ENCODE measurements around the gene POLD1. TPM values are rescaled to one million over a fixed set of nuclear protein-coding genes. Genes with fewer than 3 reads are reported as not detected.
"Not testable (repeated sequence)": the region's sequence is repeated elsewhere in the genome, so short reads cannot be mapped to it uniquely, and the experiment has no call there.

Gene POLD1
- total RNA-seq, 1 donor from 2014 or later = 10.8 TPM

DNA sequence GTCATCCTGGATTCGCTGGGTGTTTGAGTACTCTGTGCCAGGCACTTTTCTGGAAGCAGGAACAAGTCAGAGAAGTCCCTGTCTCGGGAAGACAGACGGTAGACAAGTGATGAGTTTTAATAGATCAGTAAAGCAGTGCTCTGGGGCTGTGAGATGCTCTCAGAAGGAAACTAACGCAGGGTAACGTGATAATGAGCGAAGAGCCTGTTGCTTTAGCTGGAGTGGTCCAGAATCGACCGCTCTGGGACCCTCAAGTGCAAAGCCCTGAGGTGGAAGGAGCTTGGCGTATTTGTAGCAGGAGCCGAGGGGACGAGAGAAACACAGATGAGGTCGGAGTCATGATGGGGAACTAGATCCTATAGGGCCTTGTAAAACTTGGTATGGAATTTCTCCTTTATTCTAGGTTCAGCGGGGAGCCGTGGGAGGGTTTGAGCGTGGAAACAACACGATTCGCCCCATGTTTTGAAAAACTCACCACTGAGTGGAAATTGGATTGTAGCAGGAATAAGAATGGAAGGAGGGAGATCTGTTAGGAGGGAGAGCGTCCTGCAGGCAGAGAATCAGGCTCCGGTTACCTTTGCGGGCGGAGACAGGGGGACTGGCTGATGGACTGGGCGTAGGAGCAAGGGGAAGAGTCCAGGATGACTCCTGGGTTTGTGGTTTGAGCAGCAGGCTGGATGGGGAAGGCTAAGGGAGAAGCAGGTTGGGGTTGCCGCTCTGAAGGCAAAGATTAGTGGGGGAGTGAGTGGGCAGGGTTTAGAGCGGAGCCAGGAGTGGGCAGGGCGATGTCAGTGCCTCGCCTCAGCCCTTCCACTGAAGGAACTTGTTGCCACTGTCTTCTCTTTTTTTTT lies 763 bp downstream of the POLD1 start:
- intact Hi-C loops (cut with micrococcal nuclease) = no loop called here
- DNase-seq = no peak

GRCh38 chr19:50387176-50387867 lies 3.2 kb downstream of the POLD1 start:
- Histone ChIP-seq H3K27ac (replicated peaks) (no peak overlapping the region), H3K36me3 (peaks cover 6% of the 10 kb centered on the region), H3K4me1 (peaks cover 21% of the 10 kb centered on the region), H3K9me3 (replicated peaks) (no peaks in the 10 kb centered on the region), H3K27me3 (ENCODE audit: low read depth) (no peaks in the 10 kb centered on the region), H3K4me3 (no peak overlapping the region)
- intact Hi-C loops (cut with micrococcal nuclease) = no loop called here
- DNase-seq = no peak
- TF ChIP-seq, protein P1, sequence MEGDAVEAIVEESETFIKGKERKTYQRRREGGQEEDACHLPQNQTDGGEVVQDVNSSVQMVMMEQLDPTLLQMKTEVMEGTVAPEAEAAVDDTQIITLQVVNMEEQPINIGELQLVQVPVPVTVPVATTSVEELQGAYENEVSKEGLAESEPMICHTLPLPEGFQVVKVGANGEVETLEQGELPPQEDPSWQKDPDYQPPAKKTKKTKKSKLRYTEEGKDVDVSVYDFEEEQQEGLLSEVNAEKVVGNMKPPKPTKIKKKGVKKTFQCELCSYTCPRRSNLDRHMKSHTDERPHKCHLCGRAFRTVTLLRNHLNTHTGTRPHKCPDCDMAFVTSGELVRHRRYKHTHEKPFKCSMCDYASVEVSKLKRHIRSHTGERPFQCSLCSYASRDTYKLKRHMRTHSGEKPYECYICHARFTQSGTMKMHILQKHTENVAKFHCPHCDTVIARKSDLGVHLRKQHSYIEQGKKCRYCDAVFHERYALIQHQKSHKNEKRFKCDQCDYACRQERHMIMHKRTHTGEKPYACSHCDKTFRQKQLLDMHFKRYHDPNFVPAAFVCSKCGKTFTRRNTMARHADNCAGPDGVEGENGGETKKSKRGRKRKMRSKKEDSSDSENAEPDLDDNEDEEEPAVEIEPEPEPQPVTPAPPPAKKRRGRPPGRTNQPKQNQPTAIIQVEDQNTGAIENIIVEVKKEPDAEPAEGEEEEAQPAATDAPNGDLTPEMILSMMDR (IDR thresholded peaks at IDR 0.05; ENCODE audit: borderline replicate concordance) = no peak

More for the DNA sequence above, 763 bp downstream of the POLD1 start:
- Histone ChIP-seq H3K4me1 (peaks cover 34% of the 10 kb centered on the region), H3K36me3 (peaks cover 31% of the 10 kb centered on the region), H3K27ac (replicated peaks) (peak overlapping the region; percentile 87), H3K9me3 (replicated peaks) (no peaks in the 10 kb centered on the region), H3K4me3 (peak overlapping the region; percentile 79), H3K27me3 (ENCODE audit: low read depth) (no peaks in the 10 kb centered on the region)
- TF ChIP-seq, protein P1 (IDR thresholded peaks at IDR 0.05; ENCODE audit: borderline replicate concordance) = no peak

- peaks cover 21% of the 10 kb centered on the region for H3K4me1 ChIP-seq
- no peak overlapping the region for H3K27ac ChIP-seq (replicated peaks)
- DNase-seq = no peak
- H3K4me3 ChIP-seq = no peak overlapping the region
- H3K36me3 ChIP-seq = peaks cover 3% of the 10 kb centered on the region
- intact Hi-C loops (cut with micrococcal nuclease) = no loop called here
- no peaks in the 10 kb centered on the region for H3K27me3 ChIP-seq (ENCODE audit: low read depth)
- H3K9me3 ChIP-seq (replicated peaks) = no peaks in the 10 kb centered on the region
- TF ChIP-seq, protein P1 (IDR thresholded peaks at IDR 0.05; ENCODE audit: borderline replicate concordance) = no peak
These were observed 3.7 kb downstream of the POLD1 start for GRCh38 chr19:50387868-50388245.

GRCh38 chr19:50390295-50390694 lies 6.1 kb downstream of the POLD1 start:
- intact Hi-C loops (cut with micrococcal nuclease); DNase-seq; H3K27me3 ChIP-seq (ENCODE audit: low read depth): not testable (repeated sequence)

GRCh38 chr19:50390952-50391351 lies 6.8 kb downstream of the POLD1 start:
- DNase-seq; H3K4me3 ChIP-seq; H3K36me3 ChIP-seq; H3K9me3 ChIP-seq (replicated peaks); H3K27me3 ChIP-seq (ENCODE audit: low read depth); H3K4me1 ChIP-seq; intact Hi-C loops (cut with micrococcal nuclease); H3K27ac ChIP-seq (replicated peaks): not testable (repeated sequence)

More at GRCh38 chr19:50390295-50390694, 6.1 kb downstream of the POLD1 start:
- not testable (repeated sequence) for H3K9me3 ChIP-seq (replicated peaks); H3K36me3 ChIP-seq; H3K4me1 ChIP-seq; H3K27ac ChIP-seq (replicated peaks); H3K4me3 ChIP-seq

GRCh38 chr19:50392759-50393158 lies 8.6 kb downstream of the POLD1 start:
- TF ChIP-seq, protein P1 (IDR thresholded peaks at IDR 0.05; ENCODE audit: borderline replicate concordance) = no peak
- no peak for DNase-seq
- Histone ChIP-seq H3K4me3 (no peak overlapping the region), H3K36me3 (no peaks in the 10 kb centered on the region), H3K4me1 (no peaks in the 10 kb centered on the region), H3K27me3 (ENCODE audit: low read depth) (no peaks in the 10 kb centered on the region), H3K9me3 (replicated peaks) (no peaks in the 10 kb centered on the region), H3K27ac (replicated peaks) (no peak overlapping the region)
- intact Hi-C loops (cut with micrococcal nuclease) = no loop called here

Measured in left ventricle myocardium inferior (tissue), 1 donor.